Endothelial cell of umbilical vein (primary cell): Measurements from ENCODE around the gene FAM118A.

Experiments used
- CTCF ChIP-seq, 2 donors: IDR thresholded peaks; 1 replicate in 1 of 2; 2 replicates in 1 of 2; pipeline ENCODE4 v1.5.1; 2011; ENCODE audit warnings: low read length in 2 of 2, mild to moderate bottlenecking in 2 of 2, moderate library complexity in 2 of 2, control low read depth in 1 of 2, inconsistent platforms in 1 of 2, low read depth in 1 of 2; ENCODE audit not compliant: insufficient read depth in 1 of 2; ENCODE audit errors: extremely low read depth in 1 of 2
- EZH2 ChIP-seq: IDR thresholded peaks from 2 replicates; pipeline ENCODE4 v1.6.1; 2012; ENCODE audit warnings: borderline replicate concordance, low read depth, mild to moderate bottlenecking, moderate library complexity, low read length, inconsistent platforms; ENCODE audit not compliant: severe bottlenecking
- FOS ChIP-seq: IDR thresholded peaks from 2 replicates; pipeline ENCODE4 v1.6.1; 2011; ENCODE audit warnings: mild to moderate bottlenecking, low read length, moderate library complexity, borderline replicate concordance; ENCODE audit not compliant: insufficient read depth
- GATA2 ChIP-seq: IDR thresholded peaks from 2 replicates; pipeline ENCODE4 v1.7.0; 2011; ENCODE audit warnings: low read depth, mild to moderate bottlenecking, moderate library complexity, mixed read lengths, low read length; ENCODE audit not compliant: insufficient read length, insufficient read depth
- JUN ChIP-seq: IDR thresholded peaks from 2 replicates; pipeline ENCODE4 v1.6.1; 2011; ENCODE audit warnings: borderline replicate concordance, low read depth; ENCODE audit not compliant: insufficient read length, insufficient read depth
- MAX ChIP-seq: IDR thresholded peaks from 2 replicates; pipeline ENCODE4 v1.6.1; 2011; ENCODE audit not compliant: insufficient read depth, insufficient read length
- MYC ChIP-seq: IDR thresholded peaks from one replicate; pipeline ENCODE4 v1.6.1; 2011; ENCODE audit warnings: mild to moderate bottlenecking, low read depth, low read length
- POLR2A ChIP-seq: IDR thresholded peaks from 2 replicates; pipeline ENCODE4 v1.6.1; 2012; ENCODE audit warnings: low read depth, mild to moderate bottlenecking, control low read depth, low read length
- POLR2AphosphoS5 ChIP-seq: IDR thresholded peaks from 2 replicates; pipeline ENCODE4 v1.6.1; 2012; ENCODE audit warnings: low read depth, mild to moderate bottlenecking, control low read depth, low read length, moderate library complexity; ENCODE audit not compliant: insufficient read depth

GRCh38 chr22:45318558-45319323, 9.0 kb downstream of the FAM118A start:
- TF ChIP-seq CTCF (IDR thresholded peaks at IDR 0.05; ENCODE audit: extremely low read depth in 1 of 2, insufficient read depth in 1 of 2, low read depth in 1 of 2, low read length in 2 of 2) (no peak), POLR2A (no peak), EZH2 (no peak), GATA2 (no peak), MYC (no peak), POLR2AphosphoS5 (no peak), JUN (peak; percentile 24), MAX (no peak), FOS (no peak)
